ENCODE measurements around the gene CYB5R4. TPM values are rescaled to one million over a fixed set of nuclear protein-coding genes. Genes with fewer than 3 reads are reported as not detected.
"Not testable (repeated sequence)": the region's sequence is repeated elsewhere in the genome, so short reads cannot be mapped to it uniquely, and the experiment has no call there.

CYB5R4 gene
- total RNA-seq, 2 donors from 2014 or later = 29.0 to 39.3 TPM

GRCh38 chr6:83873869-83874268 is 14.4 kb downstream of the CYB5R4 start:
- Mint-ChIP-seq H3K4me1 (ENCODE audit: low read depth in 2 of 2) (peaks cover 33 to 38% of the 10 kb centered on the region in 2 donors), H3K36me3 (no peaks in the 10 kb centered on the region), H3K27me3 (no peaks in the 10 kb centered on the region), H3K27ac (peak overlapping the region; percentile 1 to 28), H3K4me3 (no peak overlapping the region), H3K9me3 (no peaks in the 10 kb centered on the region)
- ATAC-seq = no peak
- DNase-seq (ENCODE audit: low spot score) = no peak

GRCh38 chr6:83875843-83876242 is 16.4 kb downstream of the CYB5R4 start:
- Mint-ChIP-seq H3K9me3 (no peaks in the 10 kb centered on the region), H3K36me3 (no peaks in the 10 kb centered on the region), H3K4me1 (ENCODE audit: low read depth in 2 of 2) (peaks cover 46 to 47% of the 10 kb centered on the region in 2 donors), H3K27ac (no peak overlapping the region), H3K4me3 (no peak overlapping the region), H3K27me3 (no peaks in the 10 kb centered on the region)
- no peak for DNase-seq (ENCODE audit: low spot score)
- no peak for ATAC-seq

GRCh38 chr6:83878902-83879644 is 19.6 kb downstream of the CYB5R4 start:
- no peak for DNase-seq (ENCODE audit: low spot score)
- H3K4me1 Mint-ChIP-seq (ENCODE audit: low read depth in 2 of 2) = peaks cover 32 to 33% of the 10 kb centered on the region in 2 donors
- H3K27me3 Mint-ChIP-seq = no peaks in the 10 kb centered on the region
- H3K9me3 Mint-ChIP-seq = no peaks in the 10 kb centered on the region
- no peak for ATAC-seq
- H3K27ac Mint-ChIP-seq = peak overlapping the region in 1 of 2 donors; percentile 58
- no peak overlapping the region for H3K4me3 Mint-ChIP-seq
- H3K36me3 Mint-ChIP-seq = no peaks in the 10 kb centered on the region

- no peak overlapping the region for H3K4me3 Mint-ChIP-seq
- H3K9me3 Mint-ChIP-seq = no peaks in the 10 kb centered on the region
- no peak overlapping the region for H3K27ac Mint-ChIP-seq
- H3K36me3 Mint-ChIP-seq = no peaks in the 10 kb centered on the region
- H3K27me3 Mint-ChIP-seq = no peaks in the 10 kb centered on the region
- H3K4me1 Mint-ChIP-seq (ENCODE audit: low read depth in 2 of 2) = peaks cover 32 to 34% of the 10 kb centered on the region in 2 donors
- DNase-seq (ENCODE audit: low spot score) (no peak), ATAC-seq (no peak)
These were observed 20.3 kb downstream of the CYB5R4 start for GRCh38 chr6:83879746-83880145.

GRCh38 chr6:83883240-83883639 is 23.8 kb downstream of the CYB5R4 start:
- no peak for DNase-seq (ENCODE audit: low spot score)
- Mint-ChIP-seq H3K4me1 (ENCODE audit: low read depth in 2 of 2) (peaks cover 20 to 31% of the 10 kb centered on the region in 2 donors), H3K9me3 (no peaks in the 10 kb centered on the region), H3K27me3 (no peaks in the 10 kb centered on the region), H3K36me3 (no peaks in the 10 kb centered on the region), H3K27ac (no peak overlapping the region), H3K4me3 (no peak overlapping the region)
- no peak for ATAC-seq

- ATAC-seq (no peak), DNase-seq (ENCODE audit: low spot score) (no peak)
- H3K9me3 Mint-ChIP-seq = no peaks in the 10 kb centered on the region
- no peak overlapping the region for H3K4me3 Mint-ChIP-seq
- H3K4me1 Mint-ChIP-seq (ENCODE audit: low read depth in 2 of 2) = peaks cover 20 to 27% of the 10 kb centered on the region in 2 donors
- no peaks in the 10 kb centered on the region for H3K36me3 Mint-ChIP-seq
- no peak overlapping the region for H3K27ac Mint-ChIP-seq
- no peaks in the 10 kb centered on the region for H3K27me3 Mint-ChIP-seq
These were observed 25.0 kb downstream of the CYB5R4 start for GRCh38 chr6:83884523-83884922.

- H3K27ac Mint-ChIP-seq = no peak overlapping the region
- DNase-seq (ENCODE audit: low spot score) = no peak
- H3K36me3 Mint-ChIP-seq = no peaks in the 10 kb centered on the region
- no peaks in the 10 kb centered on the region for H3K9me3 Mint-ChIP-seq
- no peak for ATAC-seq
- H3K4me3 Mint-ChIP-seq = no peak overlapping the region
- no peaks in the 10 kb centered on the region for H3K27me3 Mint-ChIP-seq
- H3K4me1 Mint-ChIP-seq (ENCODE audit: low read depth in 2 of 2) = peaks cover 12 to 23% of the 10 kb centered on the region in 2 donors
These were observed 26.5 kb downstream of the CYB5R4 start for GRCh38 chr6:83885984-83886383.

GRCh38 chr6:83889621-83890020 is 30.1 kb downstream of the CYB5R4 start:
- H3K4me3 Mint-ChIP-seq = no peak overlapping the region
- H3K9me3 Mint-ChIP-seq = no peaks in the 10 kb centered on the region
- no peaks in the 10 kb centered on the region for H3K36me3 Mint-ChIP-seq
- no peak overlapping the region for H3K27ac Mint-ChIP-seq
- H3K4me1 Mint-ChIP-seq (ENCODE audit: low read depth in 2 of 2) = peaks cover 10 to 24% of the 10 kb centered on the region in 2 donors
- no peak for DNase-seq (ENCODE audit: low spot score)
- no peak for ATAC-seq
- H3K27me3 Mint-ChIP-seq = no peaks in the 10 kb centered on the region

GRCh38 chr6:83890520-83890919 is 31.0 kb downstream of the CYB5R4 start:
- DNase-seq (ENCODE audit: low spot score) (no peak), ATAC-seq (no peak)
- Mint-ChIP-seq H3K4me1 (ENCODE audit: low read depth in 2 of 2) (peaks cover 10 to 22% of the 10 kb centered on the region in 2 donors), H3K4me3 (no peak overlapping the region), H3K36me3 (no peaks in the 10 kb centered on the region), H3K9me3 (no peaks in the 10 kb centered on the region), H3K27ac (no peak overlapping the region), H3K27me3 (no peaks in the 10 kb centered on the region)

GRCh38 chr6:83891586-83891985 is 32.1 kb downstream of the CYB5R4 start:
- no peak overlapping the region for H3K4me3 Mint-ChIP-seq
- peaks cover 18 to 28% of the 10 kb centered on the region in 2 donors for H3K4me1 Mint-ChIP-seq (ENCODE audit: low read depth in 2 of 2)
- ATAC-seq = no peak
- H3K27ac Mint-ChIP-seq = no peak overlapping the region
- no peaks in the 10 kb centered on the region for H3K27me3 Mint-ChIP-seq
- DNase-seq (ENCODE audit: low spot score) = no peak
- H3K9me3 Mint-ChIP-seq = no peaks in the 10 kb centered on the region
- H3K36me3 Mint-ChIP-seq = peaks cover 6% of the 10 kb centered on the region

GRCh38 chr6:83893024-83893423 is 33.5 kb downstream of the CYB5R4 start:
- ATAC-seq (no peak), DNase-seq (ENCODE audit: low spot score) (no peak)
- no peak overlapping the region for H3K27ac Mint-ChIP-seq
- H3K36me3 Mint-ChIP-seq = peaks cover 6% of the 10 kb centered on the region
- H3K9me3 Mint-ChIP-seq = no peaks in the 10 kb centered on the region
- no peak overlapping the region for H3K4me3 Mint-ChIP-seq
- H3K4me1 Mint-ChIP-seq (ENCODE audit: low read depth in 2 of 2) = peaks cover 18 to 28% of the 10 kb centered on the region in 2 donors
- no peaks in the 10 kb centered on the region for H3K27me3 Mint-ChIP-seq

- H3K4me3 Mint-ChIP-seq; H3K27ac Mint-ChIP-seq; H3K9me3 Mint-ChIP-seq; ATAC-seq; H3K27me3 Mint-ChIP-seq; DNase-seq (ENCODE audit: low spot score): not testable (repeated sequence)
- H3K36me3 Mint-ChIP-seq = peaks cover 12% of the 10 kb centered on the region
- H3K4me1 Mint-ChIP-seq (ENCODE audit: low read depth in 2 of 2) = peaks cover 30 to 36% of the 10 kb centered on the region in 2 donors
These were observed 37.6 kb downstream of the CYB5R4 start for GRCh38 chr6:83897094-83897493.

GRCh38 chr6:83901624-83902023 is 42.1 kb downstream of the CYB5R4 start:
- DNase-seq (ENCODE audit: low spot score) (no peak), ATAC-seq (no peak)
- Mint-ChIP-seq H3K36me3 (peaks cover 34% of the 10 kb centered on the region), H3K9me3 (peaks cover 7% of the 10 kb centered on the region), H3K27ac (no peak overlapping the region), H3K4me1 (ENCODE audit: low read depth in 2 of 2) (peaks cover 42% of the 10 kb centered on the region in 2 donors), H3K4me3 (no peak overlapping the region), H3K27me3 (no peaks in the 10 kb centered on the region)

- Mint-ChIP-seq H3K27me3 (no peaks in the 10 kb centered on the region), H3K9me3 (peaks cover 7% of the 10 kb centered on the region), H3K36me3 (peaks cover 39% of the 10 kb centered on the region), H3K4me3 (no peak overlapping the region), H3K4me1 (ENCODE audit: low read depth in 2 of 2) (peaks cover 45 to 54% of the 10 kb centered on the region in 2 donors), H3K27ac (no peak overlapping the region)
- DNase-seq (ENCODE audit: low spot score) = no peak
- no peak for ATAC-seq
These were observed 44.9 kb downstream of the CYB5R4 start for GRCh38 chr6:83904395-83904794.

- Mint-ChIP-seq H3K36me3 (peaks cover 39% of the 10 kb centered on the region), H3K4me1 (ENCODE audit: low read depth in 2 of 2) (peaks cover 43 to 50% of the 10 kb centered on the region in 2 donors), H3K27me3 (no peaks in the 10 kb centered on the region), H3K9me3 (peaks cover 7% of the 10 kb centered on the region), H3K4me3 (no peak overlapping the region), H3K27ac (no peak overlapping the region)
- no peak for ATAC-seq
- no peak for DNase-seq (ENCODE audit: low spot score)
These were observed 46.2 kb downstream of the CYB5R4 start for GRCh38 chr6:83905648-83906047.
